H1 (cell line): ENCODE data around the gene TFPT. TPM values are rescaled to one million over a fixed set of nuclear protein-coding genes. Genes with fewer than 3 reads are reported as not detected.

Experiments
- CTCF ChIA-PET: fragments of 300-600 bp; sonication (Branson Sonifier 250); formaldehyde crosslinking; loops from one replicate; lab custom pipeline; 2021; ENCODE audit not compliant: partially characterized antibody; lab: Charles Lee
- POLR2A ChIA-PET: fragments of 300-600 bp; sonication (Branson Sonifier 250); formaldehyde crosslinking; loops from one replicate; lab custom pipeline; 2021; ENCODE audit warnings: inconsistent platforms; ENCODE audit not compliant: partially characterized antibody; lab: Charles Lee
- DNase-seq, 2 experiments: peaks; one replicate each; pipeline versions ENCODE4 v3.0.0 to v3.0.0-alpha.2; 2010 to 2022; ENCODE audit warnings: low spot score in 2 of 2, low read depth in 1 of 2, mixed read lengths in 1 of 2
- FAIRE-seq: peaks from 2 replicates; lab custom pipeline; 2011; peaks lifted over from hg19 to GRCh38; lab: Jason Lieb, UNC
- H2AFZ ChIP-seq: 2 replicates; pipeline ENCODE4 v1.8.1; 2012; ENCODE audit warnings: low read length, inconsistent platforms
- H2AK5ac ChIP-seq: 2 replicates; pipeline ENCODE4 v1.6.1; 2013; ENCODE audit warnings: low read depth, low read length
- H2BK120ac ChIP-seq: replicated peaks from 2 replicates; pipeline ENCODE3; 2013; ENCODE audit warnings: low read depth, low read length, inconsistent platforms
- H2BK12ac ChIP-seq: 2 replicates; pipeline ENCODE4 v1.6.1; 2013; ENCODE audit warnings: low read depth, low read length
- H2BK15ac ChIP-seq: 2 replicates; pipeline ENCODE4 v1.6.1; 2013; ENCODE audit warnings: low read length
- H2BK20ac ChIP-seq: 2 replicates; pipeline ENCODE4 v1.6.1; 2013; ENCODE audit warnings: low read length
- H2BK5ac ChIP-seq: 2 replicates; pipeline ENCODE4 v1.6.1; 2013; ENCODE audit warnings: low read depth, low read length
- H3K14ac ChIP-seq: 2 replicates; pipeline ENCODE4 v1.6.1; 2013; ENCODE audit warnings: inconsistent platforms; ENCODE audit not compliant: insufficient read length
- H3K18ac ChIP-seq: 2 replicates; pipeline ENCODE4 v1.6.1; 2013; ENCODE audit warnings: low read length; ENCODE audit errors: extremely low read depth
- H3K23ac ChIP-seq: 2 replicates; pipeline ENCODE4 v1.6.1; 2013; ENCODE audit warnings: inconsistent platforms; ENCODE audit not compliant: insufficient read length
- H3K23me2 ChIP-seq: 2 replicates; pipeline ENCODE4 v1.6.1; 2013; ENCODE audit warnings: low read depth, low read length
- H3K27ac ChIP-seq: 2 replicates; pipeline ENCODE4 v1.6.1; 2011; ENCODE audit warnings: low read depth, low read length, inconsistent platforms
- H3K27me3 ChIP-seq, 4 experiments: replicated peaks in 1 of 4; 1 replicate in 1 of 4; 2 replicates in 3 of 4; pipeline versions ENCODE4 v1.6.1 to v1.8.1; 2011 to 2013; ENCODE audit warnings: low read length in 3 of 4, mild to moderate bottlenecking in 3 of 4, inconsistent platforms in 2 of 4, mixed read lengths in 2 of 4, moderate library complexity in 1 of 4; ENCODE audit not compliant: control insufficient read depth in 3 of 4, insufficient read depth in 3 of 4; ENCODE audit errors: extremely low read depth in 1 of 4
- H3K36me3 ChIP-seq, 4 experiments: 2 replicates each; pipeline versions ENCODE4 v1.6.1 to v1.8.1; 2011 to 2013; ENCODE audit warnings: mild to moderate bottlenecking in 4 of 4, low read length in 3 of 4, moderate library complexity in 2 of 4, control low read depth in 1 of 4, inconsistent platforms in 1 of 4; ENCODE audit not compliant: insufficient read depth in 4 of 4, control insufficient read depth in 2 of 4
- H3K4ac ChIP-seq: replicated peaks from 2 replicates; pipeline ENCODE3; 2013; ENCODE audit warnings: low read length, low read depth, mixed read lengths, inconsistent platforms; ENCODE audit not compliant: insufficient read length
- H3K4me1 ChIP-seq, 4 experiments: replicated peaks in 1 of 4; 1 replicate in 1 of 4; 2 replicates in 3 of 4; pipeline versions ENCODE4 v1.6.1 to v1.8.1; 2011 to 2013; ENCODE audit warnings: low read length in 3 of 4, inconsistent platforms in 2 of 4, mixed read lengths in 1 of 4; ENCODE audit not compliant: insufficient read depth in 4 of 4, control insufficient read depth in 3 of 4
- H3K4me2 ChIP-seq, 2 experiments: 2 replicates each; pipeline versions ENCODE4 v1.6.1 to v1.8.1; 2011 to 2013; ENCODE audit warnings: low read depth in 2 of 2, low read length in 2 of 2, control low read depth in 1 of 2, inconsistent platforms in 1 of 2, mild to moderate bottlenecking in 1 of 2; ENCODE audit not compliant: insufficient read depth in 1 of 2
- H3K4me3 ChIP-seq, 4 experiments: fragments of 200-600, 300-600 bp in 1 of 4; sonication (generic), shearing (Covaris generic), sonication (Bioruptor Twin) in 1 of 4; 2 replicates each; pipeline versions ENCODE4 v1.5.1 to v1.8.1; 2011 to 2016; ENCODE audit warnings: low read length in 4 of 4, low read depth in 3 of 4, control low read depth in 2 of 4, inconsistent platforms in 2 of 4, mild to moderate bottlenecking in 2 of 4, mixed read lengths in 1 of 4, moderate library complexity in 1 of 4; ENCODE audit not compliant: insufficient read depth in 2 of 4; ENCODE audit errors: extremely low read depth in 1 of 4
- H3K56ac ChIP-seq: replicated peaks from 2 replicates; pipeline ENCODE3; 2013; ENCODE audit warnings: low read depth, mild to moderate bottlenecking, mixed read lengths, low read length, inconsistent platforms; ENCODE audit not compliant: insufficient read length
- H3K79me1 ChIP-seq: 2 replicates; pipeline ENCODE4 v1.6.1; 2013; ENCODE audit warnings: low read depth, low read length, control low read depth
- H3K79me2 ChIP-seq, 2 experiments: 2 replicates each; pipeline versions ENCODE4 v1.6.1 to v1.8.1; 2012 to 2013; ENCODE audit warnings: low read length in 2 of 2, mild to moderate bottlenecking in 2 of 2, inconsistent platforms in 1 of 2; ENCODE audit not compliant: insufficient read depth in 2 of 2, control insufficient read depth in 1 of 2
- H3K9ac ChIP-seq, 4 experiments: replicated peaks in 1 of 4; 1 replicate in 1 of 4; 2 replicates in 3 of 4; pipeline versions ENCODE4 v1.6.1 to v1.8.1; 2011 to 2013; ENCODE audit warnings: low read depth in 3 of 4, low read length in 3 of 4, control low read depth in 2 of 4, mild to moderate bottlenecking in 2 of 4, moderate library complexity in 2 of 4, inconsistent platforms in 1 of 4; ENCODE audit errors: extremely low read depth in 1 of 4
- H3K9me3 ChIP-seq, 2 experiments: 2 replicates each; pipeline versions ENCODE4 v1.6.1 to v1.8.1; 2012 to 2013; ENCODE audit warnings: mild to moderate bottlenecking in 2 of 2, moderate library complexity in 2 of 2, control low read depth in 1 of 2, inconsistent platforms in 1 of 2, low read depth in 1 of 2, low read length in 1 of 2, mixed read lengths in 1 of 2; ENCODE audit not compliant: insufficient read depth in 2 of 2
- H4K20me1 ChIP-seq, 2 experiments: replicated peaks in 1 of 2; 2 replicates each; pipeline versions ENCODE3 to v1.8.1; 2011 to 2013; ENCODE audit warnings: inconsistent platforms in 2 of 2, low read length in 2 of 2, mild to moderate bottlenecking in 1 of 2; ENCODE audit not compliant: insufficient read depth in 2 of 2, control insufficient read depth in 1 of 2
- H4K5ac ChIP-seq: 2 replicates; pipeline ENCODE4 v1.6.1; 2013; ENCODE audit warnings: low read length, low read depth, mixed read lengths, inconsistent platforms; ENCODE audit not compliant: insufficient read length
- H4K8ac ChIP-seq: 2 replicates; pipeline ENCODE4 v1.8.0; 2013; ENCODE audit warnings: mild to moderate bottlenecking, moderate library complexity, low read length, inconsistent platforms; ENCODE audit not compliant: insufficient read depth; ENCODE audit errors: extremely low read depth
- H4K91ac ChIP-seq: replicated peaks from 2 replicates; pipeline ENCODE3; 2013; ENCODE audit warnings: low read length, mixed read lengths, inconsistent platforms; ENCODE audit not compliant: insufficient read length
- KDM5A ChIP-seq: fragments of 200-600 bp; IDR thresholded peaks from 2 replicates; pipeline ENCODE4 v1.7.1; 2012; ENCODE audit warnings: mild to moderate bottlenecking, low read length, inconsistent platforms, mixed read lengths
- MAFK ChIP-seq: IDR thresholded peaks from 2 replicates; pipeline ENCODE4 v1.6.1; 2012; ENCODE audit warnings: low read depth, mild to moderate bottlenecking, improper control_type of control experiment, low read length
- SIN3A ChIP-seq, 2 experiments: IDR thresholded peaks in 1 of 2; conservative IDR thresholded peaks in 1 of 2; 2 replicates each; pipeline ENCODE4 v1.6.1; 2011 to 2012; ENCODE audit warnings: low read length in 2 of 2, improper control_type of control experiment in 1 of 2, low read depth in 1 of 2, mild to moderate bottlenecking in 1 of 2
- YY1 ChIP-seq: IDR thresholded peaks from 2 replicates; pipeline ENCODE4 v1.6.1; 2011; ENCODE audit warnings: low read depth, mild to moderate bottlenecking, low read length
- WGBS, 2 experiments: shearing (Covaris generic) in 1 of 2; methylation state at CpG; one replicate each; pipeline versions ENCODE4 v1.1.6 to v1.1.7; 2013 to 2015; ENCODE audit warnings: low lambda C conversion rate in 2 of 2, mixed read lengths in 2 of 2, inconsistent platforms in 1 of 2, low coverage in 1 of 2, missing lambda C conversion rate in 1 of 2; ENCODE audit not compliant: insufficient replicate concordance in 2 of 2, insufficient coverage in 1 of 2, insufficient read length in 1 of 2; ENCODE audit errors: extremely low coverage in 1 of 2, missing lambda C conversion rate in 1 of 2; 5-methylcytosine and 5-hydroxymethylcytosine counted together
- polyA plus RNA-seq, 7 experiments: library from polyadenylated mRNA; depleted of rRNA in 3 of 7; stranded (reverse) in 5 of 7; unstranded in 2 of 7; fragments of >200 nt in 5 of 7; fragments of 200-250 nt in 2 of 7; gene quantifications; 1 replicate in 5 of 7; 2 replicates in 1 of 7; 4 replicates in 1 of 7; pipeline versions ENCODE4 v1.2.1 to v1.2.3, GENCODE V29; 2011 to 2013; ENCODE audit warnings: missing spikeins in 2 of 7, mixed read lengths in 2 of 7
- total RNA-seq: library from RNA; stranded (reverse); fragmentation: NEBNext Ultra II Directional; extraction: Animal tissue kit (Norgen Biotek cat#: 25700); gene quantifications from 2 replicates; pipeline ENCODE4 v1.2.1, GENCODE V29; 2021

TFPT gene
- total and polyA plus RNA-seq, 2 of the 8 experiments (the other 6 are each of a cell fraction or from before 2014, with no cell fraction given) = 10.4 to 17.7 TPM

DNA sequence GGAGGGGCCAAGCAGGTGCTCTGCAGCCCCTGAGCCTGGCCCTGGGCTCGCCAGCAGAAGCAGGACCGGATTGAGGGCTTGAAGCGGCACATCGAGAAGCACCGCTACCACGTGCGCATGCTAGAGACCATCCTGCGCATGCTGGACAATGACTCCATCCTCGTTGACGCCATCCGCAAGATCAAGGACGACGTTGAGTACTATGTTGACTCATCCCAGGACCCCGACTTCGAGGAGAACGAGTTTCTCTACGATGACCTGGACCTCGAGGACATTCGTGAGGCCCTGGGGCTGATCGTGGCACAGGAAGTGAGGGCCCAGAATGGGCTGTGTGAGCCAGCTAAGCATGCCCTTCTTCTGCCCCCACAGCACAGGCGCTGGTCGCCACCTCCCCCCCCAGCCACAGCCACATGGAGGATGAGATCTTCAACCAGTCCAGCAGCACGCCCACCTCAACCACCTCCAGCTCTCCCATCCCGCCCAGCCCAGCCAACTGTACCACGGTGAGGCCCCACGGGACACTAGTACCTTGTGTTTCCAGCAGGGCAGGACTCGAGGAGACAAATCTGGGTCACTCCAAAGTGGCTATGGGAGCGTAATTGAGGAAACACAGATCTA, 30.2 kb upstream of the TFPT start:
- no peak overlapping the region for H4K8ac ChIP-seq
- DNase-seq (no peak), FAIRE-seq (no peak)
- peaks cover 6 to 23% of the 10 kb centered on the region in 2 experiments for H3K79me2 ChIP-seq
- no peak overlapping the region for H2BK5ac ChIP-seq
- peaks cover 24 to 49% of the 10 kb centered on the region in 2 experiments for H4K20me1 ChIP-seq
- H2AFZ ChIP-seq = no peak overlapping the region
- H3K4me2 ChIP-seq = no peak overlapping the region
- H2BK20ac ChIP-seq = no peak overlapping the region
- no peak overlapping the region for H4K5ac ChIP-seq
- H2BK120ac ChIP-seq = no peak overlapping the region
- ChIA-PET POLR2A (interaction anchor here (0.8 to 15.7 kb wide), 3 partner anchors 9 to 57 kb away, joined by 3 to 348 read pairs (median 3); partner anchors contain the start of gene LENG1), CTCF (no interaction called here)
- no peak overlapping the region for H2BK12ac ChIP-seq
- H3K9ac ChIP-seq = no peak overlapping the region
- H3K56ac ChIP-seq = no peak overlapping the region
- peaks cover 11% of the 10 kb centered on the region; the same call in 1 of the 2 replicates for H3K79me1 ChIP-seq
- no peak overlapping the region for H4K91ac ChIP-seq
- H2AK5ac ChIP-seq = no peak overlapping the region
- peaks cover 49 to 80% (median 74%) of the 10 kb centered on the region in 4 experiments for H3K36me3 ChIP-seq
- no peak overlapping the region for H3K18ac ChIP-seq
- no peak overlapping the region for H3K27ac ChIP-seq
- no peak overlapping the region for H3K4me3 ChIP-seq
- no peaks in the 10 kb centered on the region for H3K23me2 ChIP-seq
- 93% methylated on average over 15 of the region's 28 CpGs; no CpG with 5 or more reads in 1 of the 2 experiments for WGBS, 2 experiments
- no peak overlapping the region for H3K23ac ChIP-seq
- H3K27me3 ChIP-seq = no peaks in the 10 kb centered on the region
- H3K14ac ChIP-seq = no peak overlapping the region
- peaks cover 0 to 3% (median 0%) of the 10 kb centered on the region in 4 experiments; a peak in 1 of 7 replicates for H3K4me1 ChIP-seq
- no peak for TF ChIP-seq SIN3A (conservative IDR thresholded peaks at IDR 0.05 in 1 of 2, IDR thresholded peaks at IDR 0.05 in 1 of 2; ENCODE audit: low read depth in 1 of 2, low read length in 2 of 2)
- no peak for TF ChIP-seq KDM5A
- TF ChIP-seq MAFK = no peak
- no peak for TF ChIP-seq YY1
- H2BK15ac ChIP-seq = no peak overlapping the region
- H3K9me3 ChIP-seq = no peaks in the 10 kb centered on the region
- no peak overlapping the region for H3K4ac ChIP-seq
